ACHN (cell line): ENCODE measurements around the gene SAMD14.

Experiments
- DNase-seq: peaks from one replicate; pipeline ENCODE4 v3.0.0-alpha.2; 2015
- in situ Hi-C: cut with HindIII; loops from 2 replicates; pipeline ENCODE4 v1.10.0; 2017; ENCODE audit warnings: low sequenced_read_pairs, low pct_ligation_motif_present, low pct_unique_long_range_greater_than_20kb

The SAMD14 gene

DNA sequence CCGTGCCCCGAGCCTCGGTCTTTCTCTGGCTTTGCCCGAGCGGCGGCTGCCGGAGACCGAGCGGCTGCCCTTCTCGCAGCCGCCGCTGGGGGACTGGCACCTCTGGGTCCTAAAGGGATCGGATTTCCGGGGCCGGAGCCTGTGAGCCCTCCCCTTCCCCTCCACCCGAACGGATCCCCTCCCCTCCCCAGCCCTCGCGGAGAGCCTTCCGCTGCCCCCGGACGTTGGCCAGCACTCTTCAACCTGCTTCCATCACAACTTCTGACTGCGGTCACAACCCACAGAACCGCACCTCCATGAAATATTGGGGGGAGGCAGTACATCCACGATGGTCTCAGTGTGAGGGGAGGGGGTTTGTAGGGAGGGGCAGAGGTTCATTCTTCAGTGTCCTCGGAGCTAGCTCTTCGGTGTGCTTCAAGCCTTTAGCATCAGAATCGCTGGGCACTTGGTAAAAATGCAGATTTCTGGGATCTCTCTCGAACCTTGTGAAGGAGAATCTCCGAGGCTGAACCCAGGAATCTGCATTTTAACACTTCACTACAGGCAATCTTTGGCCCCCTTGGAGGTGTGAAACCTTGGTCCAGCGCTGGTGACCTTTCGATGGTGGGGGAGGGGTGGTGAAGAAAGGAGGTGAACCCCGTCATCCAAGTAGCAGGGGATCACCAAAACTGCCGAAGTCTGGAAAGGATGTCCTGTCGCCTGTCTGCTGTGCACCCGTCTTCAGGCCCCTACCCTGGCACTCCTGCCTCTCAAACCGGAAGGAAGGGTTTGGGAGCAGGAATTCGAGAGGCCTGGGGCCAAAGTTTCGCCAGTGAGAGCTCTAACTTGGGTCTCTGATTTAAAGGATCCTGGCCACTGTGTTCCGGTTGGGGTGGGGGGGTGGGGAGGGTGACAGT lies 21.3 kb upstream of the SAMD14 start:
- DNase-seq: peak; percentile 94
- in situ Hi-C loops: no loop called here

DNA sequence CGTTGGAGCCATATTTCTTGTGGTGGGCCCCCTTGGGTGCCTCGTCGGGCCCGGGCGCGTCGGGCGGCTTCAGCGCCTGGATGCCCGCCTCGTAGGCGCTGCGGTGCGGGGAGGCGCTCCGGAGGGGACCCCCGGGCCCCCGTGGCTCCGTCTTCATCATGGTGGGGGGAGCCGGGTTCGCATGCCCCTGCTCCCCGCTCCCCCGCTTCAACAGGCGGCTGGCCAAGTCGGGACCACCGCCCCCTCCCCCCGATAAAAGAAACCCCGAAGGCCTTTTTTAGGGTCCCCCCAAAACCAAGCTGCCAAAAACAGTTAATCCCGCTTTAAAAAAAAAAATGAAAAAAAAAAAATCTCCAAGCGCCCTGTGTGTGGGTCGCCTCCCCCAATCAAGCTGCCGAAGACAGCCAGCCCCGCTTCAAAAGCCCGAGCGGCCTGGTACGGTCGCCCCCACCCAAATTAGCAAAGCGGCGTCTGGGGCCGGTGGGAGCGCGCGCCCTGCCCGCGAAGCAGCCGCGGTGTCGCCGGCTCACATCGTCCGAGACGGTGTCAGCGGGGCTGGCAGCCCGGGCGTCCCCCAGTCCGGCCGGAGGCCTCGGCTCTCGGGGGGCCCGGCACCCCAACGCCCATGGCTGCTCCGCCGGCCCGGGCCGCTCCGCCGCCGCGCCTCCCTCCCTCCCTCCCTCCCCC lies 20.5 kb upstream of the SAMD14 start, which contains the start of gene PPP1R9B:
TSS of gene PPP1R9B (minus strand) at position 324 of the 687 bp plus-strand sequence. CDS start at position 160, 164 bp downstream.
- DNase-seq: no peak
- in situ Hi-C loops: no loop called here

DNA sequence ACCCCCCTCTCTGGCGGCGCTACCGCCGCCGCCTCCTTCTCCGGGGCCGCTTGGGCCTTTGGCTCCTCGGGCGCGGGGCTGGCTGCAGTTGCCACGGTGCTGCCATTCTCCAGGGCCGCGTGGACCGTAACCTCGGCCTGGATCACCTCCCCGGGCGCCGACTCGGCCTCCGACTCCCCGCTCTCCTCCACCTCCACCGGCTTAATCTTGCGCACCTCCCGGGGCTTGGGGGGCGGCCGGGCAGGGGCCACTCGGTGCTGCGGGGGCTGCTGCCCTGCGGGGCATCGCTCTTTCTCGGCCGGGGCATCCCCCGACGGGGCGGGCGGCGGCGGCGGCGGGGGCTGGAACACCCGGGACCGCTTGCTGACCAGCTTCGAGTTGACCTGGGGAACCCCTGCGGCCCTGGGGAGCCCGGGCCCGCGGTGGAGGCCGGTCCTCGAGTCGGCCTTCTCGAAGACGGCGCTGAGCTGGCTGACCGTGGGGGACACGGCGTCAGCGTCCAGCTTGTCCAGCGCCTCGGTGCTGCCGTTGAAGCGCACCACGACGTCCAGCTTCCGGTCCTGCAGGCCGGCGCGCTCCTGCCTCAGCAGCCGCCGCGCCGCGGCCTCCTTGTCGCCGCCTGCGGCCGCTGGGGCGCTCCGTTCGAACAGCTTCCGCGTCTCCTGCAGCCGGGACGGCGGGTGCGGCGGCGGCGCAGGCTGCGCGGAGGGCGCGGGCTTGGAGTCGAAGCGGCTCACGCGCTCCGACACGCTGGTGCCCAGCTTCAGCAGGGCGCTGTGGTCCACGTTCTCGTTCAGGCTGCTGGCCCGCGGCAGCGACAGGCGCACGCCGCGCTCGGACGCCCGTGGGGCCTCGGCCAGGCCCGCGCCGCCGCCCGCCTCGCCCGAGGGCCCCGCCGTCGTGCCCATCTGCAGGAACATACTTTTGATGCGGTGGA lies 19.7 kb upstream of the SAMD14 start:
- in situ Hi-C loops: no loop called here
- DNase-seq: peak; percentile 69

DNA sequence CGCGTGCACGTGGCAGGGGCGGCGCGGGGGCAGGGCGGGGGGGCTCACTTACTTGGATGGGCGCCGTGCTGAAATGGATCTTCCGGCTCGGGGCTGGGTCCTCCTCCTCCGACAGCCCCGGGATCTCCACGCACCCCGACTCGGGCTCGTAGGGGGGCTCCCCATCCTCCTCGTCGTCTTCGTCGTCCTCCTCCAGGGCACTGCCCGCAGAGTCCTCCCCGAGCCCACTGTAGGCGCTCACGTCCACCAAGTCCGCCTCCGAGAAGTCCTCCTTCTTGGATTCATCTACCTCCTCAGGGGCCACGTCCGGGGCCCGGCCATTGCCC lies 19.1 kb upstream of the SAMD14 start:
- DNase-seq: no peak
- in situ Hi-C loops: no loop called here

DNA sequence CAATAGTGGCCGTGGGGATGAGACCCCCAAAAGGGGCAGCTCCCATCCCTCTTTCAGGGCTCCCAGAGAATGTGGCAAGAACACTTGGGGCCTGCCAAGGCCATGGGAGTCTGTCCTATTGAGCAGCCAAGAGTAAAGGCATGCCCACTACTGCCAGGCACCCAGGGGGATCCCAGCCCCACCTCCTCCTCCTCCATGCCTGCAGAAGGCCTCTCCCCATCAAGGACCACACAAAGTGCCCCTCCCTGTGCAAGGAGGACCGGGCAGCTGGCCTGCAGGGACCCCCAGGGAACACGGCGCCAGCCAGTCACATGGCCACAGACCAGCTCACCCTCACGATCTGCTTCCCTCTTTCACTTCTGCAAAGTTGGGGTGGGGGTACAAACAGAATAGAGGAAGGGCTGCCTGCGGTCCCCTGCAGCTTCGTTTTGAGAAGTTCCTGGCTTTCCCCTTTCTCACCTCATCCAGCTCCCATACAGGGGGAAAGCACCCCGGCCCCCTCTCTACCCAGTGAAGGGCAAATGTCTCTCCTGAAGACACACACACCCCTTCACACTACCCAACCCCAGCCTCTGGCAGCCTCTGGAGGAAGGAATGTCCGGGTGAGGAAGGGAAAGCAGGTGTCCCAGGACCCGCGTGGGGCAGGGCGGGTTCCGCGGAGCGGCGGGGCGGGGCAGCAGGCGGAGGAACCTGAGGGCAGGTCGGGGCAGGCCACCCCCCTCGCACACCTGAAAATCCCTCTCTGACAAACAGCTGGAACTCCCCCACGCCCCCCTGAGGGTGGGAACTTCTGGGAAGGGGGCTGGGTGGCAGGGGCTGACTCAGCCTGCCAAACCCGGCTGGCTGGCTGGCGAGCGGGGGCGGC lies 18.5 kb upstream of the SAMD14 start:
- in situ Hi-C loops: no loop called here
- DNase-seq: peak; percentile 55

DNA sequence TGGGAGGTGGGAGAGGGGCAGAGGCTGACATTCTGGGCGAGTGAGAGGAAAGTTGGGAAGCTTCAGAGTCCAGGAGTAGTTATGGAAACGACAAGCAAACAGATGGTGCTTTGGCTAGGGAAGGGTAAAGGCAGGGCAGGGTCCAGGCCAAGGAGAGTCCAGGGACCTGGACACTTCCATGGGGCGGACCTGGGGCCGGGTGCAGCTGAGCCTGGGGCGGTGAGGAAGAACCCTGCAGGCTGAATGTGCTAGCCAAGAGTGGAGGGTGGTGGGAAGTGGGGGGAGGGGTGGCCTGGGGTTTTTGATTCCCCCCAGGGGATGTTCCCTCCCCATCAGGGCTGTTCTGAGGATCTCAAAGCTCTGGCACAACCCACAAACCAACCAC lies 17.9 kb upstream of the SAMD14 start:
- in situ Hi-C loops: no loop called here
- no peak for DNase-seq

DNA sequence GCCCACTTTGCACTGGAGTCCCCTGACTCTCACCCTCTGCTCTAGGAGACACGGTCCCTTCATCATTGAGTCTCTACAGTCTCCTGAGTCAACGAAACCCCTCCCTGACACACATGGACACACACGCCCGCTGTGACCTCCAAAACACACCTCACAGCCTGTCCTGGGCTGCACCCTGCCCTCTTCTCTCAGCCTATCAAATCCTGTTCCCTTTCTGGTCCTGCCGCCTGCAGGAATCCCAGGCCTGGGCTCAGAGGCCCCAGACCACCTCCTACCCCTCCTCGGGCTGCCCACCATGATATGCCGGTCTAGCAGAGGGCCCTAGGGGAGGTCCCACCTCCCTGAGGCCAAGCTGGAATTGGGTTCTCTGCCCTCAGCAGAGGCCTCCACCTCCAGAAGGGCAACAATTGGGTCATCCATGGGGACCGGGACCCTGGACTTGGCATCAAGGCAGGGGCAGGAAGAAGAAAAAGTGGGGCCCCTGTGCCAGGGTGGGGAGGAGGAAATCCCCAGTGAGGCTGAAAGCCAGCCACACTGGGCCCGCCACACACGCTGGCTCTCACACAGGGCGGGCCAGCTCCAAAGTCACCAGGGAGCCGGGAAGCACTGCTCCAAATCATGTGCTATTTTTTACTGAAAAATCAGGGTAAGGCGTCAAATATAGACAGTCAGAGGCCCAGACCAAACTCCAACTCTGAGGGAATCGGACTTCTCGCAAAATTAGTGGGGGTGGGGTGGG lies 17.1 kb upstream of the SAMD14 start:
- DNase-seq: no peak
- in situ Hi-C loops: no loop called here

DNA sequence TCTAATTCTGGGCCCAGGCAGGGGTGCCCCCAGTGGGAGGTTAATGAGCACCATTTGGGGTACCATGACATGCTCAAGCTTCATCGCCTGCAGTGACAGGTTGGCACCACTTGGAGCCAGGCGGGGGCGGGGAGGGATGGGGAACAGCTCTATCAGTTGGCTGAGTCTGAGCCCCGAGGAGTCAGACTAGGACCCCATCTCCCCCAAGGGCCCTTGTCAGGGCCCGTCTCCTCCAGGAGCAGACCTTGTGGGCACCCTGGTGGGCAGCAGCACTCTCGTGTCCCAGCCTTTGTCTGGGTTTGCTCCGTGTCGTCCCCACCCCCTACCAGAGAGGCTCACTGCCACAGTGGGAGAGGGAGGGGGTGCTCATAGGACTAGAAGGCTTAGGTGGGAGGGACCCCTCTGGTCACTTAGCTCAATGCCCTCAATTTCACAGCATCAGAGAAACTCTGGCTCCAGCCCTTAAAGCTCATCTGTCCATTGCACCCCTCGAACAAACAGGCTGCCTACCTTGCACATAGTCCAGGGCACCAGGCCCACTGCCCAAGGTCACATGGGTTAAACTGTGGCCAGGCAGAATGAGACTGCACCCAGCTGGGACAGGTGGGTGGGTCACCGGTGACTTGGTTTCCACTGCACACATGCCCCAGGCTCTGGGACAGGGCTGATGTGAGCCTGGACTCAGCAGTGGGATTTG lies 16.4 kb upstream of the SAMD14 start:
- in situ Hi-C loops: no loop called here

DNA sequence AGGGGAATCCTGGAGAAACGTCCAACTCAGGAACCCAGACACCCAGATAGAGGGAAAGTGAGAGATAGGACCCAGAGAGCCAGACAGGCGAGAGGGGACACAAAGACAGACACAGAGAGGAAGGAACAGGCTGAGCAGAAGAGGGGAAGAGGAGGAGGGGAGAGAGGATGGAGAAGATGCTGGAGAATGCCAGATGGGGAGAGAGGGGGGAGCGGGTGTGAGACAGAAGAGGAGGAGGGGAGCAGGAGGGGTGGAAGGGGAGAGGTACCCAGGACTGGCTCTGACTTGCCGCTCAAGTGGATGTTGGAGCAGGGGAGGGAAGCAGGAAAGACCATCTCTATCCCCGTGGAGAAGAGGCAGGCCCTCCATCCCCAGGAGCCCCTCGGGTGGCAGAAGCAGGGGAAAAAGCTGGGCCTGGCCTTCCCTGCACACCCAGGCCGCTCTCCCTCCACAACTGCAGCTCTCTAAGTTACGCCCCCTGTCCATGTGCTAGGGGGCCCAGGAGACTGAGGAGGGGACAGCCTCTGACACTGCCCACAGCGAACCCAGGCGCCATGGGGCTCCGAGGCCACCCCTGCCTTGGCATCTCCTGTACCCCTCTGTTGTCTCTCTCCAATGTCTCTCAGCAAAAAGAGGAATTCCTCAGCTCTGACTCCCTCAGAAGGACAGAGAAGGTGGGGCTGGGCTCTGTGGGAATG lies 15.7 kb upstream of the SAMD14 start:
- in situ Hi-C loops: no loop called here
- no peak for DNase-seq

More for the DNA sequence above, 16.4 kb upstream of the SAMD14 start:
- DNase-seq: no peak

DNA sequence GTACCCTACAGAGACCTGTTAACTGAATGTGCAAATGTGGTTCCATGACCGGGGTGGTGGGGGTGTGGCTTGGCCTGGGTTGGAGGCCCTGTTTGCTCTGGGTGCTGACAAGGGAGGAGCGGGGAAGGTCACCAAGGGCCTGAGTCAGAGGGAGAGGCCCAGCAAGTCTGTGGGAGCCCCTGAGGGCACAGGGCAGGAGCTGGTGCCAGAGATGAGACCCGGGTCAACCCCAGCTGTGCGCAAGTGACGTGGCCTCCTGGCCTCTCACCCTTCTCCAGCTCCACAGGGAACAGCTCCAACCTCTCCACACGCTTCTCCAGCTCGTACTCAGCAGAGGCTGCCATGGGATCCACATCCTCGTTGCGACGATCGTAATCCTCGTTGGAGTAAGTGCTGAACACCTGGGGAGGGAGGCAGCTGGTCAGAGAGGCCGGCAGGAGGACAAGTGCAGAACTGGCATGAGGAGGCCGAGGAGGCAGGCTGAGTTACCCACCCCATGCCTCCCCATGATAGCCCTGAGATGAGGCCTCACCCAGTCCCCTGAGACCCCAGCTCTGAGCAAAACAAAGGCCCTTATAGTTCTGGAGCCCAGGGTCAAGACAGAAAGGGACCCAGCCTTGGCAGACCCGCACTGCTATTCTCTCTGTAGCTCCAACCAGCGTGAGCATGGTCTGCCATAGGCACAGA lies 15.0 kb upstream of the SAMD14 start:
- DNase-seq: no peak
- in situ Hi-C loops: no loop called here

DNA sequence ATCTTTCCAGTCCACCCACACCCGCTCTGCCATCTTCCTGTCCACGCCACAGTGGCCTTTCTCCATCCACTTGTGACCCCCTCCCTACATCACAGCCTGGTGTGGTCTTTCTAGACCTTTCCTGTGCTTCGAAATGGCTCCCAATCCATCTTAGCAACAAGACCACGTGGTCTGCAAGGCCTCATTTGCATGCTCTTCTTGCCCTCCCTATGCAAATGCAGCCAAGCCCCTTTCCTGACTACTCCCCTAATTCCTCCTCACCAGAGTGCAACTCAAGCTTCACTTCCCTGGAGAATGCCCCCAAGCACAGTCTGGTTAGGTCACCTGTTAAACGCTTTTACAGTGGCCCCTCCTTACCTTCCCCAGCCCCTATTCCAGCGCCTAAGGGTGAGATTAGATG lies 14.4 kb upstream of the SAMD14 start:
- DNase-seq: no peak

DNA sequence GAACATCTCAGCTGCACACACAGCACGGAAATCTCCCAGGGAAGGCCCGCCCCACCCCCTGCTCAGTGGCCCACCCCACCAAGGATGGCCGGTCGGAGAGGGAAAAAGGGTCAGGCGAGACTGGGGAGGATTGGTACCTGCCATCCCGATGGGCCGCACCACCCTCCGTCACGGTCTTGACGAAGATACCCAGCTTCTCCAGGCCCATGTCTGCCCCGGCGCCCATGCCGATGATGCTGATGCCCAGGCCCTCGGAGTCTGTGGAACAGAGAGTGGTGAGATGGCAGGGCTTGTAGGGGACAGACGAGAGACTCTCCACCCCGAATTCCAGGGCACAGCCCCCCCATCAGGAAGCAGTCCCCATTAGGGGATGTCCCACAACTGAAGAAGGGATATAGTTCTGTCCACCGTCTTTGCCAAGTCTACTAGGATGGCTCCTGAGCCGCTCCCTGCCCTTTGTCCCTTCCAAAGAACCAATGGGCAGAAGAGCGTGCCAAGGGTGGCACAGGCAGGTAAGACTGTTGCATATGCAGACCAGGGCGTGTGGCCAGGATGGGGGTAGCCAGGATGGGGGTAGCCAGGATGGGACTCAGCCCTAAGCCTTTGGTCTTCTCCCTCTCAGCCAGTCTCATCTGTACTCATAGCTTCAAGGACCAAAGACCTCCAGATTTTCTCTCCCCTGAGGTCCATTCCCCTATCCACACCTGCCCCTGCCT lies 13.7 kb upstream of the SAMD14 start:
- in situ Hi-C loops: no loop called here
- no peak for DNase-seq

More for the DNA sequence above, 14.4 kb upstream of the SAMD14 start:
- in situ Hi-C loops: no loop called here

DNA sequence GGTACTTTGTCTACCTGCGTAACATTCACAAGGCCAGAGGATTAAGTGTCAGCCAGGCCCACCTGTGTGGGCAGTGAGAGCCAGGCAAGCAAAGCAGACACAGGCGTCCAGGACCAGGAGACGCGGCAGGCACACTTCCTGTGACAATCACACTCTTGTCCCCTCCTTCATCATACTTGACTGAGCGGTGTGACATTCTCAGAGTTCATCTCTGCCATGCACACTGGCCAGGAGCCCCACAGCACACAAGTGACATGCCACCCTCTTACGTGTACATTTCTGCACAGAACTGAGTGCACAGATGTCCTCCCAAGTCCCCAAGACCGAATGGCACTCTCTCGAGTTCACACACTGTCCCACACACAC lies 11.8 kb upstream of the SAMD14 start:
- in situ Hi-C loops: no loop called here
- DNase-seq: no peak

DNA sequence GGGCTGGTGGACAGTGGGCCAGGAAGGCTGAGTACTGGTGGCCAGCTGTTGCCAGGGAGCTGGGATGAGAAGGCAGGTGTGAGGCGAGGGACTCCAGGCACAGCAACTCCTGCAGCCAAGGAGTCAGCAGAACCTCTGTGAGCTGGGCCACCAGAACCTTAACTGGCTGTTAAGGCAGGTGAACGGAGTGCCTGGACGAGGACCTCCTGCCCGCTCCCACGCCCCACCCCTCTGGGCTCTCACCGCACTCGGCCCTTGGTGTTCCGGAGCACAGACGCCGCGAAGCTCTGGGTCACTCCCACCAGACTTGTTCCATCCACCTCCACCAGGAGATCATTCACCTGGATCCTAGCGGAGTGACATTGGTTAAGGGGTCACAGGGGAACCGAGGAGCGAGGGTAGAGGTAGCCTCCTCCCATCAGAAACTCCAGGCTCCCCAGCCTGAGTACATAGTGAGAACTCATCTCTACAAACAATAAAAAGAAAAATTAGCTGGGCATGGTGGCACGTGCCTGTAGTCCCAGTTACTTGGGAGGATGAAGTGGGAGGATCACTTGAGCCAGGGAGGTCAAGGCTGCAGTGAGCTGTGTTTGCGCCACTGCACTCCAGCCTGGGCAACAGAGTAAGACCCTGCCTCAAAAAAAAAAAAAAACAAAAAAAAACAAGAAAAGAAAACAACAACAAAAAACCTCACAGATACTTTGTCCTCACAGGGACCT lies 11.2 kb upstream of the SAMD14 start:
- in situ Hi-C loops: no loop called here
- DNase-seq: no peak
